GM21447 (cell line): ENCODE measurements around the gene ESRRB.

Experiments used
- ATAC-seq: cut with Tn5 transposase; IDR thresholded peaks from one replicate; pipeline ENCODE4 v1.9.1; 2021; ENCODE audit not compliant: unreplicated experiment

The ESRRB gene

DNA sequence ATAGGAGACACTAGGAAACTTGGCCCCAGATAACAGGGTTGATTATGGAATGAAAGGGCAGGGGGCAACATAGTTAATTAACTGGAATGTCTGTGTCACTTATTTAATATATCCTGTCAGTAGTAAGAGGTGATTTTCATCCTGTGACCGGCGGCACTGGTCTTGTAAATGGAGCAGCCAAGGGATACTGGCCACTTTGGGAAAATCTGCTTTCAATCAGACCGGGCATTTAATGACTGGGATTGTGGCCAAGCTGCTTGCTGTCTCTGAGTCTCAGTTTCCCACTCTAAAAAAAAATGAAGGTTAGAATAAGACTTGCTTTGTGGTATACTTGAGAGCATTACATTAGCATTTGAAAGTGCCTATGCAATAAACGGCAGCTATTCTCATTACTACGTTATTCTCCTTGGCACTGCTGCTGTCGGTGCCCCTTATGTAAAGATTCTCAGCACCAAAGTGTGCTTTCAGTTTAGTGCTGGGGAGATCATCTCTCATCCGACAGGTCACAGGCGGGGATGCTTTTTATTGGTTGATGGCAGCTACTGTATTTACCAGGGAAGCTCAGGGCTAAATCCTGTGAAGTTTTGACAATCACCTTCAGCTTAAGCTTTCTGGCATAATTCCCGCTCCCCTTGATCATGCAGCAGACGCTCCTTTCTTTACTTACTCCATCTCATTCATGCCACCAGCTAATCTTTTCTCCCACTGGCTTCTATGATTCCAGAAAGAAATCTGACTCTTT lies 162.1 kb downstream of the ESRRB start:
- no peak for ATAC-seq

DNA sequence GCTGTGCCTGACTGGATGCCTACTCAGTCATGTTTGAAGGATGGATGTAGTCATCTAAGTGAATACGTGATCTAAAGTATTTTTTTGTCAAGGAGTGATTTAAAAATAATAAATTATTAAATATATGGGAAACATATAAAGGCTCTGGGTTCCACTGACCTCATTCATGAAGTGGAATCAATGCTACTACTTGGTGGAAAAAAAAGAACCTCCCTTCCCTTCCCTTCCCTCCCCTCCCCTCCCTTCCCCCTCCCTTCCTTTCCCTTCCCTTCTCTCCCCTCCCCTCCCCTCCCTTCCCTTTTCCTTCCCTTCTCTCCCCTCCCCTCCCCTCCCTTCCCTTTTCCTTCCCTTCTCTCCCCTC lies 162.7 kb downstream of the ESRRB start:
- no peak for ATAC-seq

GRCh38 chr14:76539130-76539529 lies 163.2 kb downstream of the ESRRB start:
- ATAC-seq = no peak

- ATAC-seq = no peak
Observed at GRCh38 chr14:76541594-76542219, 165.8 kb downstream of the ESRRB start.

DNA sequence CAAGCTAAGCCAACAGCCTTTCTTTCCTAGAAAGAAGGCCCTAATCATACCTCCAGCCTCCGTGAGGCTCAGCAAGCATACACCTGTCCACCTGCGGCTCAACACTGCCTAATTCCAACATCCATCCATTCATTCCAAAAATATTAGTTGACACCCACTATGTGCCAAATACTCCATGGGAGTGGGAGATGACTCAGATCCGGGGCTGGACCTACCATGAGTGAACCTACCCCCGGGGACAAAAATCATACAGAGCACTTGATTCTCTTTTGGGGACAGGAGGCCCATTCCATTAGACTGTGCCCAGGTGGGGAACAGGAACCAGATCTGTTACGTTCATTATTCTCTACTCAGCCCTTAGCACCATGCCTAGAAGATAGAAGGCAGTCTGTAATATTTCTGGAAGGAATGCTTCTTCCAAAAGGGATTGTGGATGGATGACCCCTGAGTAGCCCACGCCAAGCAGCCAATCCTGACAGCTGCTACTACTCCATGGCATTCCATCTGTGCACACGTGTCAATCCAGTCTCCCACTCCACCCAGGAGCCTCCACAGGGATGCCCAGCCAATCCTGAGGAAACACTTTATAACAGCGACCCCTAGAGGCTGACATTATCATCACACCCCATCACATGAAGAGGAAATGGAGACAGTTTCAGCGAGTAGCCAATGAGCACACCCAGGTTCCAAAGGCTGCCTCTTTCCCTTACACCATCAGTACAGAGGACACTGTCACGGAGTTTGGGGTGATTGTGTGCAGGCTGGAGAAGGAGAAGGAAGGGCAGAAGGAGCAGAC lies 170.7 kb downstream of the ESRRB start:
- ATAC-seq = no peak

DNA sequence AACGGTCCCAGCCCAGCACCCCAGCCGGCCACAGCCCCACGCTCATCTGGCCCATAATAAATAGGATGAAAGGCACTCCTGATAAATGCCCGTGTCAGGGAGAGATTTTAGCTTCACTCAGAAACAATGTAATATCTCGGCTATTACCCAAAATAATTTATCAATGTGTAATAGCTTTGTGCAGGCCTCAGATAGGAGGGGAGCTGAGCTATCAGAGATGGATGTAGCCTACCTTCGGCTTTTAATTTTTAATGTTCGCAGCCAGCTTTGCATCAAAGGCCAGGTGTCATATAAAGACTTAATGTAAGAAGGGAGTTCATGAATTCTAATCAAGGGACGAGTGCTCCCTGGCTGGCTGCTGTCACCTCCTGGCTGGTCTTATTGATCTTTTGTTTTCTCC lies 171.9 kb downstream of the ESRRB start:
- no peak for ATAC-seq

GRCh38 chr14:76550534-76550933 lies 174.6 kb downstream of the ESRRB start:
- no peak for ATAC-seq

DNA sequence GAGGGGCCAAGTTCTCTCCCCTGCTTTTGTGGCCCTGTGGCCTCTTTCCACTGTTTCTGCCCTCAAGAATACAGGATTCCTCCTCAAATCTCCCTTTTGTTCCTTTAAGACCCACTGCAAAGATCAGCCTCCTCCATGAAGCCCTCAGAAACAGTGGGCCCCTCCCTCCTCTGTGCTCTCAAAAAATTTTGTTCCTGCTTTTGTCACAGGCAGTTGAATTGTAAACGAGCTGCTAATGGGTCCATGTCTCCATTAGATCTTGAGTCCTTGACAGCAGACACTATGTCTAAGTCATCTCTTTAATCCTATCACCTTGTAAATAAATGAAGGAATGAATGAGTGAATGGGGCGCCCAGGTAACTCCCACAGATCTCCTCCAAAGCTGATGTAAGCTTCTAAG lies 175.2 kb downstream of the ESRRB start:
- no peak for ATAC-seq
